GM12865 (cell line): ENCODE results near the gene DIP2C.

ENCODE experiments used
- DNase-seq: peaks from one replicate; pipeline ENCODE4 v3.0.0; 2010; ENCODE audit warnings: low read depth
- H3K4me3 ChIP-seq: 2 replicates; pipeline ENCODE4 v1.5.1; 2011; ENCODE audit warnings: mild to moderate bottlenecking, low read depth, low read length, control low read depth
- CTCF ChIP-seq: IDR thresholded peaks from 2 replicates; pipeline ENCODE4 v1.5.1; 2011; ENCODE audit warnings: low read length, control low read depth, low read depth, inconsistent platforms; ENCODE audit not compliant: insufficient read depth; ENCODE audit errors: missing control alignments

DIP2C gene

GRCh38 chr10:570628-571163 lies 118.8 kb downstream of the DIP2C start:
- H3K4me3 ChIP-seq, result no peak overlapping the region
- no peak for DNase-seq
- no peak for TF ChIP-seq CTCF

GRCh38 chr10:569961-570627 lies 119.4 kb downstream of the DIP2C start:
- H3K4me3 ChIP-seq, result no peak overlapping the region
- TF ChIP-seq CTCF, result no peak
- no peak for DNase-seq

- no peak overlapping the region for H3K4me3 ChIP-seq
- TF ChIP-seq CTCF, result no peak
- DNase-seq, result no peak
Observed at GRCh38 chr10:568848-569247, 120.6 kb downstream of the DIP2C start.

- H3K4me3 ChIP-seq, result no peak overlapping the region
- no peak for TF ChIP-seq CTCF
- DNase-seq, result no peak
Observed at GRCh38 chr10:567869-568268, 121.6 kb downstream of the DIP2C start.

GRCh38 chr10:566241-566885 lies 123.1 kb downstream of the DIP2C start:
- TF ChIP-seq CTCF, result no peak
- no peak overlapping the region for H3K4me3 ChIP-seq
- no peak for DNase-seq

- TF ChIP-seq CTCF, result no peak
- DNase-seq, result no peak
- H3K4me3 ChIP-seq, result no peak overlapping the region
Observed at GRCh38 chr10:565676-566075, 123.8 kb downstream of the DIP2C start.
